HG03442 (cell line): ENCODE results near the gene CX3CL1.
"Not testable (repeated sequence)": the region's sequence is repeated elsewhere in the genome, so short reads cannot be mapped to it uniquely, and the experiment has no call there.

Source experiments
- ATAC-seq: cut with Tn5 transposase; IDR thresholded peaks from one replicate; pipeline ENCODE4 v1.9.1; 2021; ENCODE audit warnings: mild to moderate bottlenecking, moderate library complexity; ENCODE audit not compliant: unreplicated experiment

Gene CX3CL1

GRCh38 chr16:57381791-57382534 lies 9.7 kb downstream of the CX3CL1 start:
- no peak for ATAC-seq

DNA sequence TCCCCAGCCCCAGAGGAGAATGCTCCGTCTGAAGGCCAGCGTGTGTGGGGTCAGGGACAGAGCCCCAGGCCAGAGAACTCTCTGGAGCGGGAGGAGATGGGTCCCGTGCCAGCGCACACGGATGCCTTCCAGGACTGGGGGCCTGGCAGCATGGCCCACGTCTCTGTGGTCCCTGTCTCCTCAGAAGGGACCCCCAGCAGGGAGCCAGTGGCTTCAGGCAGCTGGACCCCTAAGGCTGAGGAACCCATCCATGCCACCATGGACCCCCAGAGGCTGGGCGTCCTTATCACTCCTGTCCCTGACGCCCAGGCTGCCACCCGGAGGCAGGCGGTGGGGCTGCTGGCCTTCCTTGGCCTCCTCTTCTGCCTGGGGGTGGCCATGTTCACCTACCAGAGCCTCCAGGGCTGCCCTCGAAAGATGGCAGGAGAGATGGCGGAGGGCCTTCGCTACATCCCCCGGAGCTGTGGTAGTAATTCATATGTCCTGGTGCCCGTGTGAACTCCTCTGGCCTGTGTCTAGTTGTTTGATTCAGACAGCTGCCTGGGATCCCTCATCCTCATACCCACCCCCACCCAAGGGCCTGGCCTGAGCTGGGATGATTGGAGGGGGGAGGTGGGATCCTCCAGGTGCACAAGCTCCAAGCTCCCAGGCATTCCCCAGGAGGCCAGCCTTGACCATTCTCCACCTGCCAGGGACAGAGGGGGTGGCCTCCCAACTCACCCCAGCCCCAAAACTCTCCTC lies 10.4 kb downstream of the CX3CL1 start:
- ATAC-seq: no peak

GRCh38 chr16:57383276-57384247 lies 11.3 kb downstream of the CX3CL1 start:
- ATAC-seq: no peak

DNA sequence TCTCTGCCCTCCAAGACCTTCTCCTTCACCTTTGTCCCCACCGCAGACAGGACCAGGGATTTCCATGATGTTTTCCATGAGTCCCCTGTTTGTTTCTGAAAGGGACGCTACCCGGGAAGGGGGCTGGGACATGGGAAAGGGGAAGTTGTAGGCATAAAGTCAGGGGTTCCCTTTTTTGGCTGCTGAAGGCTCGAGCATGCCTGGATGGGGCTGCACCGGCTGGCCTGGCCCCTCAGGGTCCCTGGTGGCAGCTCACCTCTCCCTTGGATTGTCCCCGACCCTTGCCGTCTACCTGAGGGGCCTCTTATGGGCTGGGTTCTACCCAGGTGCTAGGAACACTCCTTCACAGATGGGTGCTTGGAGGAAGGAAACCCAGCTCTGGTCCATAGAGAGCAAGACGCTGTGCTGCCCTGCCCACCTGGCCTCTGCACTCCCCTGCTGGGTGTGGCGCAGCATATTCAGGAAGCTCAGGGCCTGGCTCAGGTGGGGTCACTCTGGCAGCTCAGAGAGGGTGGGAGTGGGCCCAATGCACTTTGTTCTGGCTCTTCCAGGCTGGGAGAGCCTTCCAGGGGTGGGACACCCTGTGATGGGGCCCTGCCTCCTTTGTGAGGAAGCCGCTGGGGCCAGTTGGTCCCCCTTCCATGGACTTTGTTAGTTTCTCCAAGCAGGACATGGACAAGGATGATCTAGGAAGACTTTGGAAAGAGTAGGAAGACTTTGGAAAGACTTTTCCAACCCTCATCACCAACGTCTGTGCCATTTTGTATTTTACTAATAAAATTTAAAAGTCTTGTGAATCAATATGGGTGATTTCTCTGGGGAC lies 12.2 kb downstream of the CX3CL1 start:
- no peak for ATAC-seq

DNA sequence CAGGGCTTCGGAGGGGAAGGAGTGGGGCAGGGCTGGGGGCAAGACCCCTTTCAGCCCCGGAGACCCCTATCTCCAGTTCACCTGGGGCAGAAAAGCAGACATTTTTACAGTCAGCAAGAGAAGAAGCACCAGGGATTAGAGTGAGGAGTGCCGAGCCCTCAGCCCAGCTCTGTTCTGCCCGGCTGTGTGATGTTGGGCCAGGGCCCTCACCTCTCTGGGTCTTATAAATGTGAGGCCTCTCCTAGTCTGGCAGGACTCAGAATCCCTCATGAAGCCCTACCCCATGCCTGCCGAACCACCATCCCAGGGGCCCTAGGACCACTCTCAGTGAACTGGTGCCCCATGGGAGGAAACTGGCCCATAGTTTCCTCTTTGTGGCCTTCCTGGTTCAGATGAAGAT lies 12.8 kb downstream of the CX3CL1 start:
- ATAC-seq: no peak

GRCh38 chr16:57386381-57386951 lies 14.2 kb downstream of the CX3CL1 start:
- ATAC-seq: no peak

- peak; percentile 21 for ATAC-seq
Observed at GRCh38 chr16:57387598-57388354, 15.5 kb downstream of the CX3CL1 start.

- peak; percentile 34 for ATAC-seq
Observed at GRCh38 chr16:57388359-57389086, 16.2 kb downstream of the CX3CL1 start.

DNA sequence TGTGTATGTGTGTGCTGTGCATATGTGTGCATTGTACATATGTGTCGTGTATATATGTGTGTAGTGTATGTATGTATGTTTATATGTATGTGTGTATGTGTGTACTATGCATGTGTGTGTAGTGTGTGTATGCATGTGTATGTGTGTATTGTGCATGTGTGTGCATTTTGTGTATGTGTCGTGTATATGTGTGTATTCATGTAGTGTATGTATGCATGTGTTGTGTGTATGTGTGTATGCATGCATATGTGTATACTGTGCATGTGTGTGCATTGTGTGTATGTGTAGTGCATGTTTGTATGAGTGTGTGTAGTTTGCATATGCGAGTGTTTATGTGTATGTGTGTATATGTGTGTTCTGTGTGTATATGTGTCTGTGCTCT lies 16.8 kb downstream of the CX3CL1 start:
- no peak for ATAC-seq

DNA sequence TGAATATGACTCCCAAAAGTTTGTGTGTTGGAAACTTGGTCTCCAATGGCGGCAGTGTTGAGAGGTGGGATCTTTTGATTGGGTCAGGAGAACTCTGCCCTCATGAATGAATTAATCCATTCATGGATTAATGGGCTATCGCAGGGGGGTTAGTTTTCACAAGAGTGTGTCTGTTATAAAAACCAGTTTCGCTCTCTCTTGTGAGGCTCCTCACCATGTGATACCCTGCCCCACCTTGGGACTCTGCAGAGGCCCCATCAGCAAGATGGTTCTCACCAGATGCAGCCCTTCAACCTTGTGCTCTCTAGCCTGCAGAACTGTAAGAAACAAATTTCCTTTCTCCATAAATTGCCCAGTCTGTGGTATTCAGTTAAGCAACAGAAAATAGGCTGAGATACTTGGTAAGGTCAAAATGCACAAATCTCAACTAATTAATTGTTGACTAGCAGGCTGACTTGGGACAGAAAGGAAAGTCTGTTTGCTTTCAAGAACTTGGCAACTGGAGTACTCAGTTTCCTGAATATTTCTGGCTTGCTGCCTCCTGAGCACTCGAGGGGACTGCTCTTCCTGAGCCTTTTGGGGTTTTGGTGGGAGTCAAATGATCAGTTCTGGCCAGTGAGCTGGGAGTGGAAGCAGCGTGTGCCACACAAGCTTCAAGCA lies 18.5 kb downstream of the CX3CL1 start:
- ATAC-seq: no peak

DNA sequence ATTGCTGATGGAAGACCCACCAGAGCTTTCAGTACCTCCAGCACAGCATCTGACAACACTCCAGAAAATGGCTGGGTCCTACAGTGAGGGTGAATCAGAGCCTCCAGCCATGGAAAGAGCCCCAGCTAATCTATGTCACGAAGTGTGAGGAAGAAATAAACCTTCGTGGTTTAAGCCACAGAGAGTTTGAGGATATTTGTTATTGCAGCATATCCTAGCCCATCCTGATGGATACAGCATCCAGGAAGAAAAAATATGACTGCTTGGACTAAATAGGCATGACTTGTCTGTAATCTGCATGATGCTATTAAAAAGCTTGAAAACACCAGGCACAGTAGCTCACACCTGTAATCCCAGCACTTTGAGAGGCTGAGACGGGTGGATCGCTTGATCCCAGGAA lies 19.0 kb downstream of the CX3CL1 start:
- ATAC-seq: no peak

DNA sequence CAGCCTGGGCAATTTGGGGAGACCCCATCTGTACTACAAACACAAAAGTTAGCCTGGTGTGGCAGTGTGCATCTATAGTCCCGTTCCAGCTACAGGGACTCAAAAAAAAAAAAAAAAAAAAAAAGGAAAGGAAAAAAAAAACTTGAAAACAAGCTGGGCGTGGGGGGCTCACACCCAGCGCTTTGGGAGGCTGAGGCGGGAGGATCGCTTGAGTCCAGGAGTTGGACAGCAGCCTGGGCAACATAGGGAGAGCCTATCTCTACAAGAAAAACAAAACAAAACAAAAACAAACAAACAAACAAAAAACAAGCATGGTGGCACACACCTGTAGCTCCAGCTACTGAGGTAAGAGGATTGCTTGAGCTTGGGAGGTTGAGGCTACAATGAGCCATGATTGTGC lies 19.4 kb downstream of the CX3CL1 start:
- no peak for ATAC-seq

DNA sequence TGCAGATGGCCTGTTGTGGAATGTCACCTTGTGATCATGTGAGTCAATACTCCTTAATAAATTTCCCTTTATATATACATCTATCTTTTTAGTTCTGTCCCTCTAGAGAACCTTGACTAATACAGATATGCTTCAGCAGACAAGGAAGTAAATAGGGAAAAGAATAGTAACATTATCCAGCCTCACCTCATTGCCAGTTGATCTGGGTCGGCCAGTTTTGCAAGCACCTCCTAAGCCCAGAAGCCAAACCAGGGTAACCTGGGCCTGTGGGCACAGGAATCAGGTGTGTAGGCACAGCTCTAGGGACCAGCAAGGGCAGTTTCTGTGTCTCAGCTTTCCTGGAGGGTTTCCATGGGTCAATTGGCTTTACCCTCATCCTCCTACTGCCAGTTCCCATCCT lies 20.4 kb downstream of the CX3CL1 start:
- ATAC-seq: no peak

GRCh38 chr16:57394444-57394843 lies 22.2 kb downstream of the CX3CL1 start:
- no peak for ATAC-seq

- ATAC-seq: no peak
Observed at GRCh38 chr16:57395026-57395425, 22.7 kb downstream of the CX3CL1 start.

- ATAC-seq: no peak
Observed at GRCh38 chr16:57396786-57397185, 24.5 kb downstream of the CX3CL1 start.

DNA sequence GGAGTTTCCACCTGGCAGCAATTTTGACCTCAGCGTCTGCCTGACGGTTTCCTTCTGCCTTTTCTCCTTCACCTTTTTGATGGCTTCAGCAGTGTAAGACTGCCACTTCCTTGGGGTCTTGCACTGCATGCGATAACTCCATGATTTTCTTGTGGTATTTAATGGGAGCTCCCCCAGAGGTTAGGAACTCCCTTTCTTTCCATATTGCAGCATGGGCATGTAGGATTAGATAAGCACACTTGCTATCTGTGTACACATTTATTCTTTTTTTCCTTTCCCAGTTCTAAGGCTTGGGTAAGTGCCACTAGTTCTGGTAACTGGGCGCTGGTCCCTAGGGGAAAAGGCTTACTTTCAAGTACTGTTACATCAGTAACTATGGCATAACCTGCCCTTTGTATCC lies 25.2 kb downstream of the CX3CL1 start:
- ATAC-seq: not testable (repeated sequence)

DNA sequence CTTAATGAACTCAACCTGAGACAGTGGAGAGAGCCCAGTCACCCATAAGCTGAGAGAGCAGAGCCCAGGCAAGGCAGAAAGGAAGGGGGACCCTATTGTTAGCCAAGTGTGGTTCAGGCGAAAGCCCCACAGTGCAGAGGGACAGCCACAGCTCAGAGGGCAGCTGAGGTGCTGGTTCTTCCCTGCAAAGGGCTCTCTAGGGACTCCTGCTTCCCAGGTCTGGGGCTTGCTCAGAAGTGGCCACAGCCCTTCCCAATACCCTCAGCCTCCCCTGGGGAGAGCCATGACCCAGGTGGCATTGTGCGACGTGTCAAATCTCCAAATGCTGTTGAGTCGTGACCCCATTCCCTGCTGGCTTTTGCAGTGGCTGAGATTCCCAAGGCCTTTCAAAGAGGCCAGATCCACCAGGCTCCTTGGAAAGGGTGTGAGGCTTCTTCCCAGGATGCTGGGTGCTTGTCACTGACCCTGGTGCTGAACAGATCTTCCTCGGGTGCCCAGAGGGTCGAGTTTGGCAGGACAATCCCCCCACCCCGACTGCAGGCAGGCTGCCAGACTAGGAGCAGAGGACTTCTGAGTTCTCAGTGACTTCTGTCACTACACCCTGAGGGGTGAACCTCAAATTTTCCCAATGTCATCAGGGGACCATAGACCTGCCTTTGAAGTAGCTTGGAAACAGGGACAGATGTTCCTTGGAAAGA lies 29.8 kb downstream of the CX3CL1 start:
- no peak for ATAC-seq
